Activated CD4-positive, alpha-beta T cell treated with anti-CD3 and anti-CD28 coated beads for 4 hours (primary cell): ENCODE measurements around the gene SPP1.
"Not testable (repeated sequence)": the region's sequence is repeated elsewhere in the genome, so short reads cannot be mapped to it uniquely, and the experiment has no call there.

Experiments
- DNase-seq, 2 donors: peaks; one replicate each; pipeline ENCODE4 v3.0.0-alpha.2; 2020

Gene SPP1

DNA sequence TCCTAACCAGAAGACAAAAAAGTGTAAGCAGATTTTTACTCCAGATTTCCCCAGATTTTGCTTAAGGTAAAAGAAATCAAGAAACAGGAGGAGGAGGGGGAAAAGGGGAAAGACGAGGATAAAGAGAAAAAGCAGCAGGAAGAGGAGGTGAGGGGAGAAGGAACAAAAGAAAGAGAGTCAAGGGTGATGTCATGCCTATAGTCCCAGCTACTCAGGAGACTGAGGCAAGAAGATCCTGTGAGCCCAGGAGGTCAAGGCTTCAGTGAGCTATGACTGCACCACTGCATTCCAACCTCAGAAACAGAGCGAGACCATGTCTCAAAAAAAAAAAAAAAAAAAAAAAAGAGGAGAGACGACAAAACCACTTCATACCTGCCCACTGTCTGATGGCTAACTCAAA is 19.9 kb downstream of the SPP1 start:
- no peak for DNase-seq

DNA sequence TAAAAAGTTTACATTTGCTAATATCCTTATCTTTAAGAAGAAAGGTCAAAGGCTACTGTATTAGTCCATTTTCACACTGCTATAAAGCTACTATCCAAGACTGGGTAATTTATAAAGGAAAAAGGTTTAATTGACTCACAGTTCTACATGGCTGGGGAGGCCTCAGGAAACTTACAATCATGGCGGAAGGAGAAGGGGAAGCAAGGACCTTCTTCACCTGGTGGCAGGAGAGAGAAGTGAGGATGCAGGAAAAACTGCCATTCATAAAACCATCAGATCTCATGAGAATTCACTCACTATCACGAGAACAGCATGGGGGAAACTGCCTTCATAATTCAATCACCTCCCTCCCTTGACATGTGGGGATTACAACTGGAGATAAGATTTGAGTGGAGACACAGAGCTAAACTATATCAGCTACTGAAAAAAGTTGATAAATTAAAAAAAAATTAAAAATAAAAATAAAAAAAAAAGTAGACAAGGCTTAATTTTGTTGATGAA is 23.7 kb downstream of the SPP1 start:
- not testable (repeated sequence) for DNase-seq

DNA sequence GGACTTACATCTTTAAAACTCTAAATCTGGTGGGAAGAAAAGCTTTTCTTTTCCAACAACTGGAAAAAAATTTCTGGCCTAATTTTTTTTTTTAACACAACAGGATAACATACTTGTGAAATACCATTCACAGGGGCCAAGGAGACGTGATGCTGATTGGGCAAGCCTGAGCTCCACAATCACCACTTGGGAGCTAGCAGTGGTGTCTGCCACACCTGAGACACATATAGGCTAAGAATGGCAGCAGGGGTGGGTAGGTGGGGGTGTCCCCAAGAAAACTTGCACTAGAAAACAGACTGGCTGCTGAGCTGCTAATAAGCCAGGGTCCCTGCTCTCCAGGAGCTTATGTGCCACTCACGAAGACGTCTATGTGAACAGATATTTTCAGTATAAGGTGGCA is 26.4 kb downstream of the SPP1 start:
- DNase-seq, result no peak

DNA sequence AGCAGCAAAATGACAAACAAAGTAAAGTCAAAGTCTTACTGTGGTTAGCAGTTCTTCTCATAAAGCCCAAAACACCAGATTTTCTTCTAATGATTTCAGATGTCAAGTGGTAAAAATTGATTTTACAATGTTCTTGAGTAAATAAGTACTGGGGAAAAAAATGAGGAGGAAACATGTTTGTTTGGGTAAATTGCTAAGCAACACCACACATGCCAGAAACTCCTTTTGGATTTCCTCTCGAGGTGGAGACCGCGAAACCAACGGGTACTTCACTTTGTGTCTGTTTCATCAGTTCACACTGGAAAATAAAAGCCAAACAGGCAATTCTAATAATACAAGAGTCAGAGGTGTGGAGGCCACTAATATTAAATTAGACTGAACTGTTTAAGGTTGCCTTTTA is 27.3 kb downstream of the SPP1 start:
- no peak for DNase-seq

DNA sequence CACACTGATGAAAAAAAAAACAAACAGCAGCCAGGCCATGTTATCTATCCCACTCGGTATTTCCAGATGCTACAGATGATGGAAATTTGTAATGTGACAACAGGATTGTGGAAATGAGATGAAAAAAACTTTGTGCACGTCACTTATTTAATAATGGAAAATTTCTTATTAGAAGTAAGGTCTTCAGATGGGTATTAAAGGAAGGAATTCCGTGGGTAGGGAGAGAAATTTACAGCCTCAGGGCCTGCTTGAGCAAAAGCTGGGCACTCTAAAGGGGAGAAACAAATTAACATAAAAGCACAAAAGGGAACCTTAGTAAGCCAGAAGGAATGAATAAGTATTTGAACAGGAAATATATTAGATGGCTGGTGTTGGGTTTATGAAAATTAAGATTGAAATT is 27.7 kb downstream of the SPP1 start:
- no peak for DNase-seq

DNA sequence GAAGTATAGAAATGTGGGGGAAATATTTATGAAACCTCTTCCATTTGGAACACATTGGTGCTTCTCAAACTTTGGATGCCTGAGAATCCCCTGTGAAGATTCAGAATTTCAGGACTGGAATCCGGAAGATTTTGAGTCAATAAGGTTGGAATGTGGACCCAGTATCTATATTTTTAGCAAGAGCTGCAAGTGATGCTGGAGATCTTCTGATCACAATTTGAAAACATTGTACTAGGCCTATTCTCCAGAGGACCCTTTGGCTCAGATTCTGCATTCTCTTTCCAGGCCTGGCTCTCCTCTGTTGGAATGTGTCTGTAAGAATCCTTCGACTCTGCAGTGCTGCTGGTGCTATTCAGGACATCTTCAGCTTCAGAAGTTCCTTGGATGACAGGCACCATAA is 29.6 kb downstream of the SPP1 start:
- no peak for DNase-seq

DNA sequence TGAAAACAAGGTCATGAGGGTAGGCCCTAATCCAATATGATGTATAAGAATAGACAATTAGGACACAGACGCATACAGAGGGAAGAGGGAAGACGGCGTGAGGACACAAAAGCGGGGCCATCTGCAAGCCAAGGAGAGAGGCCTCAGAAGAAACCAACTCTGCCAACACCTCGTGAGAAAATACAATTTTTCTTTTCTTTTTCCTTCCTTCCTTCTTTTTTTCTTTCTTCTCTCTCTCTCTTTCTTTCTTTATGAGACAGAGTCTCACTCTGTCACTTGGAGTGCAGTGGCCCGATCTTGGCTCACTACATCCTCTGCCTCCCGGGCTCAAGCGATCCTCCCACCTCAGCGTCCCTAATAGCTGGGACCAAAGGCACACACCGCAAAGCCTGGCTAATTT is 30.4 kb downstream of the SPP1 start:
- DNase-seq, result no peak

DNA sequence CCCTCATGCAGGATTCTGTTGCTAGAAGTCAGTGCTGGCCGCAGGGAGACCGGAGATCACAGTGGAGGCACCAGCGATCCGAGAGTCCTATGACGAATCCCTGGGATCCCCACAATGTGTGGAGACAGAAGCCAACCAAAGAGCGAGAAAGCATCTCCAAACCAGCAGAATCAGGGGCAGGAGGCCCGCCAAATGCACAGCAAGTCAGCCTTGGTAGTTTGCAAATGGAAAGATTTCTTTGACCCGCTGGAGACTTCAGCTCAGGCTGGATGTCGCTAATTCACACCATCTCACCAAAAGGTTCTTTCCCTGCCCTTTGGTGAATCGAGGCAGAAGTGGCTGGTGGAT is 31.4 kb downstream of the SPP1 start:
- DNase-seq, result peak in 1 of 2 donors; percentile 1

DNA sequence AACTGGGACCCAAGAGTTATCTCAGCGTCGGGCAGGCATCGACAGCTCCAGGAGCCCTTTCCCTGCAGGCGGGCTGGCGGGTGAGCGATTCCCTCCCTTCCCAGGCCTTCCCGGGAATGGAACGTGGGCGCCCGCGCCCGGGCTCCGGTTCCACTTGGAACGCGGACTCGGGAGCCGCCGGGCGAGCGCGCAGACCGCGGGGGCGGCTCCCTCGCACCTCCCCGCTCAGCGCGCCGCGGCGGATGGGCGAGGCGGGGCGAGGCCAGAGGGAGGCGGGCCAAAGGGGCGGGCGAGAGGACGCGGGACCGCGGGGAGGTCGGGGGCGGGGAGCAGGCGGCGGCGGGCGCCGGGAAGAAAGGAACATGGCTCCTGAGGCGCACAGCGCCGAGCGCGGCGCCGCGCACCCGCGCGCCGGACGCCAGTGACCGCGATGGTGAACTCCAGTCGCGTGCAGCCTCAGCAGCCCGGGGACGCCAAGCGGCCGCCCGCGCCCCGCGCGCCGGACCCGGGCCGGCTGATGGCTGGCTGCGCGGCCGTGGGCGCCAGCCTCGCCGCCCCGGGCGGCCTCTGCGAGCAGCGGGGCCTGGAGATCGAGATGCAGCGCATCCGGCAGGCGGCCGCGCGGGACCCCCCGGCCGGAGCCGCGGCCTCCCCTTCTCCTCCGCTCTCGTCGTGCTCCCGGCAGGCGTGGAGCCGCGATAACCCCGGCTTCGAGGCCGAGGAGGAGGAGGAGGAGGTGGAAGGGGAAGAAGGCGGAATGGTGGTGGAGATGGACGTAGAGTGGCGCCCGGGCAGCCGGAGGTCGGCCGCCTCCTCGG is 32.0 kb downstream of the SPP1 start, which contains the start of gene PKD2:
PKD2 (plus strand) TSS at position 332 of the 818 bp plus-strand sequence; CDS start at position 431, 99 bp downstream.
- DNase-seq, result peak; percentile 62 to 67

DNA sequence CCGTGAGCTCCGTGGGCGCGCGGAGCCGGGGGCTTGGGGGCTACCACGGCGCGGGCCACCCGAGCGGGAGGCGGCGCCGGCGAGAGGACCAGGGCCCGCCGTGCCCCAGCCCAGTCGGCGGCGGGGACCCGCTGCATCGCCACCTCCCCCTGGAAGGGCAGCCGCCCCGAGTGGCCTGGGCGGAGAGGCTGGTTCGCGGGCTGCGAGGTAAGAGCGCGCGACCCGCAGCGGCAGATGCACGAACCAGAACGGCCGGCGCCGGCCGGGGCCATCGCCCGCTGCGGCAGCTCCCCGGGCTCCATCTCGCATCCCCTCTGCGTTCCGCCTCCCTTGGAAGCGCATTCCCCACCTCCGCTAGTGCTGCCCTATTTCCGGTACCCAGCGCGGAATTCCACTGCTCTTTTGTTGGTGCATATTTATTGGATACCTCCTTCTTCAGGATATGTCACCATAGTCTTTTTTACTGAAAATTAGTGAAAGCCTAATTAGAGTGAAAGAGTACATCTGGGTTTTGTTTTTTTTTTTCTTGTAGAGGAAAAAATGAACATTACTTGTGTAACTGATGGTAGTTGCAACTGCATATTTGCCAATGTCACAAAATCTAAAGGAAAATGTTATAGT is 32.7 kb downstream of the SPP1 start:
- peak; percentile 2 to 3 for DNase-seq

DNA sequence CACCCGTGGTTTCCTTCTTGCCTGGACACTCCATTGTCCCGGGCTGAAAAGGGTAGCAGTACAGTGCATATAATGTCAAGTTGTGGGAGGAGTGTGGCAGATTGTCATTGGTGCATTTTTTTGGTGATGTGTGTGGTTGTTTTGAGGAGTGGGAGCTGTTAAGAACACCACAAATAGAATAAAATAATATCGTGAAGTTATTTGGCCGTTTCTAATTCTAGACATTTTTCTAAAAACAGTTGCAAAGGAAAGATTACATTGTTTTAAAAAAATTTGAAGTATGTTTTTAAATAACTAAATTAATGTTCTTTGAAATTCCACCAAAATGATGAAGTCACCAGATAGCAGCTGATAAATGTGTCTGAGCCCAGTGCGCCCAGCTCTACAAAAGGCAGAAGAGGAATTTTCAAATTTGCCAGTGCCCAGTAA is 33.2 kb downstream of the SPP1 start:
- no peak for DNase-seq

DNA sequence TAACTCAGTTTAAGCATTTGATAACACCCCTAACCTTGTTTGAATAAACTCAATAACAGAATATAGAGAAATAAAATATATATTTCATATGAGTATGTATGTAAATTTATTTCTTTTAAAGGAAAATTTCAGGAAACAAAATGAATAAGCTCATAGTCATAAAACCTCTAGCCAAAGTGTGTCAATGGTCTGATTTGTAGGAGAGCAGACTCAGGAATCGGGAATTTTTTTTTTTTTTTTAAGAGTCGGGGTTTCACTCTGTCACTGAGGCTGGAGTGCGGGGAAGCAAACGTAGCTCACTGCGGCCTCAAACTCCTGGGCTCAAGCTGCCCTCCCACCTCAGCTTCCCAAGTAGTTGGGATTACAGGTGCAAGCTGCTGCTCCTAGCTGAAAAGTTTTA is 34.4 kb downstream of the SPP1 start:
- no peak for DNase-seq

DNA sequence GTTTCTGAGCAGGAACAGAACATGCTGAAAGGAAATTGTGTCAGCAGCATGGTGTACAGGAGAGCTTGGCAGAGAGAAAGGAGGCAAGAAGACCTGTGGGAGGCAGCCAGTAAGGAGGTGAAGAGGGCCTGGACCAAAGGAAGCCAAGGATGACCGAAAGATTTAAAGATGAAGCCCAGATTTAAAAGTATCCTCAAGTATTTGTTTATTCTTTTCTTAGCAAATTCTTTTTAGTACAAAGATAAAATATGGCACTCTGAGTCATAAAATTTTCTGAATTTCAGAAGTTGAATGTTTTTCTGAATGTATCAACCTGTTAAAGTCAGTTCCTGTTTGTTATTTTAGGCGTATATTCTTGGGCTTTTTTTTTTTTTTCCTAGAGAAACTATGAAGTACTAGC is 35.5 kb downstream of the SPP1 start:
- no peak for DNase-seq

DNA sequence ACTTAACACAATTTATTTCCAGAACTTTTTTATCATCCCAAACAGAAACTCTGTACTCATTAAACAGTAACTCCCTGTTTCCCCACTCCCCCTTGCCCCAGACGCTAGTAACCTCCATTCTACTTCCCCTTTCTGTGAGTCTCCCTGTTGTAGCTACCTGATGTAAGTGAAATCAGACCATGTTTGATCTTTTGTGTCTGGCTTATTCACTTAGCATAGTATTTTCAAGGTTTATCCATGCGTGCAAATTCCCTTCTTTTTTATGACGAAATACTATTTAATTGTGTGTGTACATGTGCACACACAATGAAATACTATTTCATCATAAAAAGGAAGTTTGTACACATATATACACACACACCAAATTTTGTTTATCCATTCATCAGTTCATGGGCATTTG is 37.1 kb downstream of the SPP1 start:
- no peak for DNase-seq

DNA sequence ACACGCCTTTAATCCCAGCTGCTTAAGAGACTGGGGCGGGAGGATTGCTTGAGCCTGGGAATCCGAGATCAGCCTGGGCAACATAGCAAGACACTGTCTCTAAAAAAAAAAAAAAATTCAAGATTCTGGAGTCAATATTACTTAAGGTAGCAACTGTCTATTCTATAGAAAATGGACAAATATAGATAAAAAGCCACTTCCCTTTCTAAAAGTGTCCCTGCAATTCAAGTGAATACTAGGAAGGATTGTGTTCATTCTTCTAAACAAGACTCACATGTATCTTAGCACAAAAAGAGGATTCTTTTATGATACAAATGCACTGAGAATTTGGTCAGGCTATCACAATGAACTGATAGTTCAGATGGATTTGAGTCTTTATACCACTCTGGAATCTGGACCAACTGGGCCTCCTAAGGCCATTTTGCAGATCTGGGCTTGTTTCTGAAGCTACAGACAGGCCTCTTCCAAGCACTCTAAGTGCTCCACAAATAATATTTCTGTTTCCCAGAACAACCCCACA is 38.9 kb downstream of the SPP1 start:
- no peak for DNase-seq

DNA sequence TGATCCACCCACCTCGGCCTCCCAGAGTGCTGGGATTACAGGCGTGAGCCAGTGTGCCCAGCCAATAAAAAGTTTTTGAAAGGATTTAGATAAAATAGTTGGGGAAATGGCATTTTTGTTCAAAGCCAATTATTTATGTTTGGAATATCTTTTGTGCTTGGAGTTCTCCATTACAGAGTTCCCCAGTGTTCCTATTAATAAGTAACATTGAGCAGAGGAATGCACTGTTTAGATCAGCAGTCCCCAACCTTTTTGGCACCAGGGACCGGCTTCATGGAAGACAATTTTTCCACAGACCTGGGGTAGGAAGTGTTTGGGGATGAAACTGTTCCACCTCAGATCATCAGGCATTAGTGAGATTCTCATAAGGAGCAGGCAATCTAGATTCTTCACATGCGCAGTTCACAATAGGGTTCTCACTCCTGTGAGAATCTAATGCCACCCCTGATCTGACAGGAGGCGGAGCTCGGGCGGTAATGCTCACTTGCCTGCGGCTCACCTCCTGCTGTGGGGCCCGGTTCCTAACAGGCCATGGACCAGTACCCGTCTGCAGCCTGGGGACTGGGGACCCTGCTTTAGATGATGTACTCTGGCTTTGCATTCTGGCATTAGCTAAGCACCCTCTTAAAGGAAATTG is 40.3 kb downstream of the SPP1 start:
- DNase-seq, result no peak

DNA sequence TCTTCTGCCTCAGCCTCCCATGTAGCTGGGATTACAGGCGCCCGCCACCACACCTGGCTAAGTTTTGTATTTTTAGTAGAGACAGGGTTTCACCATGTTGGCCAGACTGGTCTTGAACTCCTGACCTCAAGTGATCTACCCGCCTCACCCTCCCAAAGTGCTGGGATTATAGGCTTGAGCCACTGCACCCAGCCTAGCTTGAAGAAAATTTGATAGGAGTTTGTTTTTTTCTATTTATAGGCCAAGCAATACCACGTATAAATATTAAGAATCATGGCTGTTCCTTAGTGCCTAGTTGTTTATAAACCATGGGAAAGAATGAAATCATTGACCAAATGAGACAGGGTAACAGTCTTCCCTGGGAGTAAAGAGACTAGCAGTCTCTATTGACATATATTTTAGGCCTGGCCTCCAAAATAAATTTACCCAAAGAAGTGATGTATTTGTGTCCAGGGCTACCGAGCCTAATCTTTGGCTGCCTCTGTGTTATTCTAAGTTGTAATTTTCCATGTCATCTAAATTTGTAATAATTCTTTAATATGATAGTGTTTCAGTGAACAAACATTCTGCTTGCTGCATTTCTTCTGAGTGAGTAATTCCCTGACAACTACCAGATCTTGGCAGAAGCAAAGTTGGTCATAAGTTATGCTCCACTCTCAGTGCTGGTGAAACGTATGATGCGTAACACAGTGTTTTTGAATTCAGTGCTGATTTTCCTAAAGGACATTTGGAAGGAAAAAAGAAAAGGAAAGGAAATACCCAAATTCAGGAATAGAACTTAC is 42.2 kb downstream of the SPP1 start:
- no peak for DNase-seq

DNA sequence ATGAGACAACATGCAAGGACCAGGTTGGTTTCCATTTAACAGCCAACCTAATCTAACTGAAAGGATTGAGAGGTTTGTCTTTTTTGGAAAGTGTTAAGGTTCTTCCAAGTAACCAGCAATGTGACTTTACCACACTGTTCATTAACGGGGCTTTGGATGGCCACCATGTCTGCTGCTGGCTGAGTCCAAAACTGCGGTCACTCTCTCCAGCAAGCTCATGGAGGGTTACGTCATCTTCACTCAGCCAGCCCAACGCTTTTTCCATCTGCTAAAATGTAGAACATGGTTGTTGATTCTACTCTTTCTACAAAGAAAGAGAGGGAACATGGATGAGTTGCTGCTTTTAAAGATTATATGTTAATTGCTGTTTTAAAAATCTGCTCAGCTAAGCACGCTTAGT is 43.0 kb downstream of the SPP1 start:
- DNase-seq, result no peak

DNA sequence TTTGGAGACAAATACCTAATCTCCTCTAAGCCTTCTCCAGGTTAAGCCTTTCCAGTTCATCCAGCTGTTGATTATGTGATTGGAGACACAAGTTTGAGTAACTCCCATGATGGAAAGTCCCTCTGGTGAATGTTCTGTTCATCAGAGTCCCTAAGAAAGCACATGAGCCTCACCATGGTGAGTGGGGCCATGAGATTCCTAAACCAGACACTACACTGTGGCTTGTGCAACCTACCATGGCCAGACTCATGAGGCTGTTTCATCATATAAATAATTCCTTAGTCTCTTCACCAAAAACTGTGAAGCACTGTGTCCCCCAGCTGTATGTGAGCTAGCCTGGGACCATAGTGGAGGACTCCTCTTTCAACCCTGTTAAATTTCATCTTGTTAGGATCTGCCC is 46.3 kb downstream of the SPP1 start:
- DNase-seq, result no peak

DNA sequence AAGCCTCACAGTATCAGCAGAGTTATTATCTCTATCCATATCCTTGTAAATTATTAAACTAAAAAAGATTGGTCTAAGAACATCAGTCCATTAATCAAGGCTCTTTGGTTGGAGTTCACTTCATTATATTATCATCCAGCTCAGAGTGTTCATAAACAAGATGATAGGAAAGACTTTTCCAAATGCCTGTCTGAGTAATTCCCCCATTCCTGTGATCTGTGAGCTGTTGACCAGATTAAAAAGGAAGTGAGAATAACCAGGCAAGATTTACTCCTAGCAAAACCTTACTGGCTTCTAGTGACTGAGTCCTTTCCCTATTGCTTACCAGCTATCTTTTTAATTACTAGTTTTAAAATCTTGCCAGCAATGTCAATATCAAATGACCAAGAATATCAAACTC is 46.8 kb downstream of the SPP1 start:
- DNase-seq, result no peak

DNA sequence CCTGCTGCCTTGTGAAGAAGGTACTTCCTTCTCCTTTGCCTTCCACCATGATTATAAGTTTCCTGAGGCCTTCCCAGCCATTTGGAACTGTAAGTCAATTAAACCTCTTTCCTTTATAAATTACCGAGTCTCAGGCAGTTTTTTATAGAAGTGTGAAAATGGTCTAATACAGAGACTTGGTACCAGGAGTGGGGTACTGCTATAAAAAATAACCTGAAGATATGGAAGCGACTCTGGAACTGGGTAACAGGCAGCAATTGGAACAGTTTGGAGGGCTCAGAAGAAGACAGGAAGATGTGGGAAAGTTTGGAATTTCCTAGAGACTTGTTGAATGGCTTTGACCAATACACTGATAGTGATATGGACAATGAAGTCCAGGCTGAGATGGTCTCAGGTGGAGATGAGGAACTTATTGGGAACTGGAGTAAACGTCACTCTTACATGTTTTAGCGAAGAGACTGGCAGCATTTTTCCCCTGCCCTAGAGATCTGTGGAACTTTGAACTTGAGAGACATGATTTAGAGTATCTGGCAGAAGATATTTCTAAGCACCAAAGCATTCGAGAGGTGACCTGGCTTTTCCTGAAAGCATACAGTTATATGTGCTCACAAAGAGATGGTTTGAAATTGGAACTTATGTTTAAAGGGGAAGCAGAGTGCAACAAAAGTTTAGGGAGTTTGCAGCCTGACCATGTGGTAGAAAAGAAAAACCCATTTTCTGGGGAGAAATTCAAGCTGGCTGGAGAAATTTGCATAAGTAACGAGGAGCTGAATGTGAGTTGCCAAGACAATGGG is 50.6 kb downstream of the SPP1 start:
- DNase-seq, result not testable (repeated sequence)
